ENCODE measurements around the gene ERICH6.
"Not testable (repeated sequence)": the region's sequence is repeated elsewhere in the genome, so short reads cannot be mapped to it uniquely, and the experiment has no call there.

ERICH6 gene

GRCh38 chr3:150631515-150632221, 72.1 kb downstream of the ERICH6 start:
- no peak for DNase-seq
- in situ Hi-C loops (cut with HindIII; ENCODE audit: low pct_ligation_motif_present, low pct_unique_long_range_greater_than_20kb, low sequenced_read_pairs): no loop called here

- DNase-seq: no peak
These were observed 76.2 kb downstream of the ERICH6 start for GRCh38 chr3:150627557-150627956.

GRCh38 chr3:150626148-150626930, 77.4 kb downstream of the ERICH6 start:
- DNase-seq: no peak
- in situ Hi-C loops (cut with HindIII; ENCODE audit: low pct_ligation_motif_present, low pct_unique_long_range_greater_than_20kb, low sequenced_read_pairs): no loop called here

More at GRCh38 chr3:150627557-150627956, 76.2 kb downstream of the ERICH6 start:
- in situ Hi-C loops (cut with HindIII; ENCODE audit: low pct_ligation_motif_present, low pct_unique_long_range_greater_than_20kb, low sequenced_read_pairs): no loop called here

GRCh38 chr3:150623945-150624344, 79.8 kb downstream of the ERICH6 start:
- no peak for DNase-seq
- in situ Hi-C loops (cut with HindIII; ENCODE audit: low pct_ligation_motif_present, low pct_unique_long_range_greater_than_20kb, low sequenced_read_pairs): no loop called here

GRCh38 chr3:150622955-150623354, 80.8 kb downstream of the ERICH6 start:
- in situ Hi-C loops (cut with HindIII; ENCODE audit: low pct_ligation_motif_present, low pct_unique_long_range_greater_than_20kb, low sequenced_read_pairs); DNase-seq: not testable (repeated sequence)

- in situ Hi-C loops (cut with HindIII; ENCODE audit: low pct_ligation_motif_present, low pct_unique_long_range_greater_than_20kb, low sequenced_read_pairs): no loop called here
- DNase-seq: no peak
These were observed 83.6 kb downstream of the ERICH6 start for GRCh38 chr3:150620002-150620689.

GRCh38 chr3:150613709-150614480, 89.8 kb downstream of the ERICH6 start:
- DNase-seq: no peak
- in situ Hi-C loops (cut with HindIII; ENCODE audit: low pct_ligation_motif_present, low pct_unique_long_range_greater_than_20kb, low sequenced_read_pairs): no loop called here

- no peak for DNase-seq
- in situ Hi-C loops (cut with HindIII; ENCODE audit: low pct_ligation_motif_present, low pct_unique_long_range_greater_than_20kb, low sequenced_read_pairs): no loop called here
These were observed 90.7 kb downstream of the ERICH6 start for GRCh38 chr3:150613034-150613433.

- DNase-seq: no peak
- in situ Hi-C loops (cut with HindIII; ENCODE audit: low pct_ligation_motif_present, low pct_unique_long_range_greater_than_20kb, low sequenced_read_pairs): no loop called here
These were observed 91.2 kb downstream of the ERICH6 start for GRCh38 chr3:150612494-150612893.

GRCh38 chr3:150611666-150612065, 92.1 kb downstream of the ERICH6 start:
- in situ Hi-C loops (cut with HindIII; ENCODE audit: low pct_ligation_motif_present, low pct_unique_long_range_greater_than_20kb, low sequenced_read_pairs): no loop called here
- DNase-seq: no peak

GRCh38 chr3:150610785-150611184, 92.9 kb downstream of the ERICH6 start:
- no peak for DNase-seq
- in situ Hi-C loops (cut with HindIII; ENCODE audit: low pct_ligation_motif_present, low pct_unique_long_range_greater_than_20kb, low sequenced_read_pairs): no loop called here

GRCh38 chr3:150609988-150610387, 93.7 kb downstream of the ERICH6 start:
- in situ Hi-C loops (cut with HindIII; ENCODE audit: low pct_ligation_motif_present, low pct_unique_long_range_greater_than_20kb, low sequenced_read_pairs): no loop called here
- DNase-seq: no peak

All from ACHN (cell line).